Nephron (organoid): ENCODE data around the gene BTBD2.

Experiments used
- H3K27ac Mint-ChIP-seq, 3 experiments: 2 replicates each; pipeline ENCODE4 v1.8.0; 2020; ENCODE audit warnings: mixed read lengths in 3 of 3, mild to moderate bottlenecking in 2 of 3, moderate library complexity in 1 of 3
- H3K27me3 Mint-ChIP-seq: 2 replicates; pipeline ENCODE4 v1.8.0; 2021; ENCODE audit warnings: low read depth, mild to moderate bottlenecking, moderate library complexity, mixed read lengths
- H3K36me3 Mint-ChIP-seq: 2 replicates; pipeline ENCODE4 v1.8.0; 2020; ENCODE audit warnings: low read depth, mixed read lengths
- H3K4me1 Mint-ChIP-seq: 2 replicates; pipeline ENCODE4 v1.8.0; 2020; ENCODE audit warnings: mixed read lengths
- H3K4me3 Mint-ChIP-seq, 3 experiments: 2 replicates each; pipeline ENCODE4 v1.8.0; 2020; ENCODE audit warnings: mild to moderate bottlenecking in 3 of 3, mixed read lengths in 3 of 3, moderate library complexity in 2 of 3
- H3K9me3 Mint-ChIP-seq: 2 replicates; pipeline ENCODE4 v1.8.0; 2020; ENCODE audit warnings: mixed read lengths
- TF ChIP-seq, protein P1 (sequence below), 3 experiments: fragments of 200-600 bp; sonication (generic); IDR thresholded peaks; one replicate each; pipeline ENCODE4 v1.5.0; 2021; ENCODE audit warnings: antibody characterized with exemption in 3 of 3; ENCODE audit not compliant: unreplicated experiment in 3 of 3

BTBD2 gene

DNA sequence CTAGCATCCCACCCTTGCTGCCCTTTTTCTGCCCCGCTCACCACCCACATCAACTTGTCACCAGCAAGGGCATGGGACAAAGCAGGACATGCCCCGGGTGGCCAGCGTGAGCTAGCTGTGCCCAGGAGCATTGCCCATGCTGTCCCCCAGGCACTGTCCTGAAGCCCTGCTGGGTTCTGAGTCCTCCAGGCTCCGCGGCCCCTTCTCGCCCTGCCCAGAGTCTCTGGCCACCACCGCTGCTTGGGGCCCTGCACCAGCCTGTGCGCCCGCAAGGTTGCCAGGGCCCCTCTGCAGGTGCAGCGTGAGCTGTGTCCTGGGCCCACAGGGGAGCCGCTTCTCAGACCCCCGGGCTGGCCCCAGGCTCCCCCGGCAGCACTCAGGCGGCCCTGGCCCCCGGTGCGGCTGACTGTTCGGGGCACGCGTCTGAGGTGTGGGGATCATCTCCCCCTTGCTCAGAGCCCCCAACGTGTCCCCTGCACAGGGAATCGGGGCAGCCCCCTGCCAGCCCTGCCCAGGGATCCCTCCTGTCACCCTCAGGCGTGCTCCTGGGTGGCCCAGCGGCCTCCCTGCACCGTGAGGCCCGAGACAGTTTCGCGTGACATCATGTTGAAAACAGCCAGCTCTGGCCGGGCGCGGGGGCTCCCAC lies 70.5 kb downstream of the BTBD2 start:
- H3K36me3 Mint-ChIP-seq, result peaks cover 11% of the 10 kb centered on the region
- H3K4me3 Mint-ChIP-seq, result no peak overlapping the region
- H3K9me3 Mint-ChIP-seq, result no peaks in the 10 kb centered on the region
- H3K4me1 Mint-ChIP-seq, result peaks cover 12% of the 10 kb centered on the region
- no peaks in the 10 kb centered on the region for H3K27me3 Mint-ChIP-seq
- H3K27ac Mint-ChIP-seq, result no peak overlapping the region
- TF ChIP-seq, protein P1, sequence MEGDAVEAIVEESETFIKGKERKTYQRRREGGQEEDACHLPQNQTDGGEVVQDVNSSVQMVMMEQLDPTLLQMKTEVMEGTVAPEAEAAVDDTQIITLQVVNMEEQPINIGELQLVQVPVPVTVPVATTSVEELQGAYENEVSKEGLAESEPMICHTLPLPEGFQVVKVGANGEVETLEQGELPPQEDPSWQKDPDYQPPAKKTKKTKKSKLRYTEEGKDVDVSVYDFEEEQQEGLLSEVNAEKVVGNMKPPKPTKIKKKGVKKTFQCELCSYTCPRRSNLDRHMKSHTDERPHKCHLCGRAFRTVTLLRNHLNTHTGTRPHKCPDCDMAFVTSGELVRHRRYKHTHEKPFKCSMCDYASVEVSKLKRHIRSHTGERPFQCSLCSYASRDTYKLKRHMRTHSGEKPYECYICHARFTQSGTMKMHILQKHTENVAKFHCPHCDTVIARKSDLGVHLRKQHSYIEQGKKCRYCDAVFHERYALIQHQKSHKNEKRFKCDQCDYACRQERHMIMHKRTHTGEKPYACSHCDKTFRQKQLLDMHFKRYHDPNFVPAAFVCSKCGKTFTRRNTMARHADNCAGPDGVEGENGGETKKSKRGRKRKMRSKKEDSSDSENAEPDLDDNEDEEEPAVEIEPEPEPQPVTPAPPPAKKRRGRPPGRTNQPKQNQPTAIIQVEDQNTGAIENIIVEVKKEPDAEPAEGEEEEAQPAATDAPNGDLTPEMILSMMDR (IDR thresholded peaks at IDR 0.05; ENCODE audit: unreplicated experiment in 3 of 3), result no peak

DNA sequence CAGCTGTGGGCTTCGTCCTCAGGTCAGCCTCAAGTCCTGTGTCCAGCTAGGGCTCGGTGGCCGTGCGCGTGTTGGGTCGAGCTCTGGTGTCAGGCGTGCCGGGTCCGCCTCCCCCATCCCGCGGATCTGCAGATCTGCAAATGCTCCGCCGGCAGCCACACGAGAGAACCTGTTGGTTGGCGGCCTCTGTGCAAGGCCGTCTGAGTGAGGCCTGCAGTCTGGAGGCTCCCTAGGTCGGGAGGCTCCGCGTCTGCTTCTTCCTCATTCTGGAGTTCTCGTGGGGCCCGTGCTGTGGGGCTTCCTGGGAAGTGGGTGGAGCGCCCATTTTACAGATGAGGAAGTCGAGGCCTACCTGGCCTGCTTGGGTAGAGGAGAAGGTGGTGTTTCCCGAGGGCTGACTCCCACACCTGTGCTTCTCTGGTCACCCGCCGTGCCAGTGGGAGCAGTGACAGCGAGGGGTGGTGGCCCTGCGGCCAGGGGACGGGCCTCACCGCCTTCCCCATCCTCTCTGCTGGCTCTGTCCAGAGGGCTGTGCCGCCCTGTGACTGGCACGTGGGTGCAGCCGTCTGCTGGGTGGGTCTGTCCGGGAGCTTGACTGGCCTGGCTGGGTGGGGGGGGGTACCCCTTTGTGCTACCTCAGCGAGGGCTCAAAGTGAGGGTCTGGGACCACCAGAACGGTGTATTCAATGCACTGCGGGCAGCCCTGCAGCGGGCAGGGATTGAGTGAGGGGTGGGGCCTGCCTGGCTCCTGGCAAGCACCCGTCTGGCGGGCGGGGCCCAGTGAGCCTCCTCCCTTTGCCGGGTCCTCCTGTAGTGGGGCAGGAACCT lies 71.2 kb downstream of the BTBD2 start:
- Mint-ChIP-seq H3K27me3 (peaks cover 4% of the 10 kb centered on the region), H3K9me3 (no peaks in the 10 kb centered on the region), H3K27ac (no peak overlapping the region), H3K36me3 (peaks cover 9% of the 10 kb centered on the region), H3K4me3 (peak overlapping the region; percentile 43 to 72 (median 70)), H3K4me1 (peaks cover 17% of the 10 kb centered on the region)
- TF ChIP-seq, protein P1 (IDR thresholded peaks at IDR 0.05; ENCODE audit: unreplicated experiment in 3 of 3), result no peak

DNA sequence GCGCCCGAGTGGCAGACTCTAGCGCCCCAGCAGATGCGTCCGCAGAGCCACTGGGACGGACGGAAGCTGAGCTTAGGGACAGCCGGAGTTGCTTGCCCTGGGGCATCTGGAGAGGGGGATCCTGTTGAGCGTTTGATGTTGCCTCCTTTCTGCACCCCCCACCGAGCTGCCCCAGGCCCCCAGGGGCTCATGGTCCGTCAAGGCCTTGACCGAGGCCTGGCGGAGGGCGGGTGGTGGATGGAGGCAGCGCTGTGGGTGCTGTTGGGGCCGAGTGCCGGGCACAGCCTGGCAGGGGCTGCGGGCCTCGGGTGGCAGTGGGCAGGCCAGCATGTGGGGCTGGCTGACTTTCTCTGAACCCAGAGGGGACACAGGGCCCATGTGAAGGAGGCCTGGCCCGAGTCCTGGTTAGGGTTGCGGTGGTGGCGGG lies 71.8 kb downstream of the BTBD2 start:
- Mint-ChIP-seq H3K4me3 (peak overlapping the region; percentile 92 to 95 (median 94)), H3K27me3 (peaks cover 4% of the 10 kb centered on the region), H3K4me1 (peaks cover 17% of the 10 kb centered on the region), H3K9me3 (no peaks in the 10 kb centered on the region), H3K27ac (peak overlapping the region; percentile 89 to 95 (median 93)), H3K36me3 (peaks cover 3% of the 10 kb centered on the region)
- TF ChIP-seq, protein P1 (IDR thresholded peaks at IDR 0.05; ENCODE audit: unreplicated experiment in 3 of 3), result no peak

DNA sequence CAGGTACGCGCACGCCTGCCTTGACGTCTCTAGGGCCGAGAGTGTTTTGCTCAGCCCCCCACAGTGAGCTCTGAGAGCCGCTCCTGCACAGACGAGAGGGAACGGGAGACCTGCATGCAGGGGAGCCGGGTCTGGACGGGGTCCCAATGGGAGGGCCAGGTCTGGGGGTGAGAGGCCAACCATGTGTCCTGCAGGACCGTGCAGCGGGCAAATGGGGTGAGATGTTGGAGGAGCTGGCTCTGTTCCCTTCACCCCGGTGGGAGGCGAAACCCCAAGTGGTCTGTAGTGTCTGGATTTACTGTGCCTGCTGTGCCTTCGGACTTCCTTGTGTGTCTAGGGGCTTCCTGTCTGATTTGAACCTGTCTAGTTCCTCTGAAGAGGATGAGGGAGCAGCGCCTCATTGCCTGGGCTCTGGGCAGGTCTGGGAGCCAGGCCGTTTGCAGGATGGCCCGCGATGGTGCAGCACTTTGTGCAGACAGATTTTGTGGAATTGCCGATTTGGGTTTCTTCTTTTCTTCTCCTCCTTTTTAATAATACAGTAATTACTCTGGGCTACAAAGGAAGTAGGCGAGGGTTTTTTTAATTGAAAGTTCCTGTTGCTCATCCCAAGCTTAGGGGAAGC lies 72.5 kb downstream of the BTBD2 start:
- peaks cover 4% of the 10 kb centered on the region for H3K27me3 Mint-ChIP-seq
- TF ChIP-seq, protein P1 (IDR thresholded peaks at IDR 0.05; ENCODE audit: unreplicated experiment in 3 of 3), result no peak
- H3K4me1 Mint-ChIP-seq, result peaks cover 17% of the 10 kb centered on the region
- no peaks in the 10 kb centered on the region for H3K36me3 Mint-ChIP-seq
- H3K4me3 Mint-ChIP-seq, result peak overlapping the region; percentile 92 to 95 (median 94)
- H3K9me3 Mint-ChIP-seq, result no peaks in the 10 kb centered on the region
- H3K27ac Mint-ChIP-seq, result peak overlapping the region; percentile 89 to 95 (median 93)

DNA sequence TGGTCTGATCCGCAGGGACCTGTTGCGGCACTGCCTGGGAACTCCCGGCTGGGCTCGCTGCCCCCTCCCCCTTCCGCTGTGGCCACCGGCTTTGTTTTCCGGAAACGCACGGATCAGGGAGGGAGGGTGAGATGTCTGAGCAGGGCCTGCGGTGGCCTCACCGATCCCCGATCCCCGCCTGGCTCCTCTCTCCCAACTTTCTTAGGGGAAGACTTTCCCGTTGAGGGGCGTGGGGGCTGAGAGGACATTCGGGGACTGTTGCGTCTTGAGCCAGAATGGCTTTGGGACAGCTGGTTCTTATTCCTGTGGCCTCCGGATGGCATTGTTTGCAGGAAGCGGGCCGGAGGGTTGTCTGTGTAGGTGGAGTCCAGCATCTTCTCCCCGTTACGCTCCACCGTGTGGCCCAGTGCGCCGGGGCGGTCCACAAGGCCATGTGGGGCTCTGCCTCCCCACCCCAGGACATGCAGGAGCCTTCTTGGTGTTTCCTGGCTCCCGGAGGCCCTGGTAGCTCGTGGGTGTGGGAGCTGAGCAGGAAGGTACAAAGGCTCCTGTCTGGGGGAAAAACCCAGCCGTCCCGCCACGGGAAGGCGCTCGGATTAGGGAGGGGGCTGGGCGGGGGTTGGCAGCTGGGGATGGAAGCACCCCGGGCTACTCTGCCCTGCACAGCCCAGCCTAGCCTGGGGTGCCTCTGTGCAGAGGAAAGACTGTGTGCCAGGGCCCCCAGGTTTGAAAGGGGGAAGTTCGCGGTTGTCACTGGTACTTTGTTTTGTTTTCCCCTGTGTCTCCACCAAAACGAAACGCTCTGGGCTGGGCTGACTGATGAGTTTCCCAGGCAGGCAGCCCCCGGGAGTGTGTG lies 73.2 kb downstream of the BTBD2 start:
- H3K9me3 Mint-ChIP-seq, result no peaks in the 10 kb centered on the region
- H3K27ac Mint-ChIP-seq, result peak overlapping the region; percentile 89 to 95 (median 93)
- H3K36me3 Mint-ChIP-seq, result no peaks in the 10 kb centered on the region
- H3K4me1 Mint-ChIP-seq, result peaks cover 17% of the 10 kb centered on the region
- H3K27me3 Mint-ChIP-seq, result peaks cover 4% of the 10 kb centered on the region
- TF ChIP-seq, protein P1 (IDR thresholded peaks at IDR 0.05; ENCODE audit: unreplicated experiment in 3 of 3), result no peak
- peak overlapping the region; percentile 92 to 95 (median 94) for H3K4me3 Mint-ChIP-seq
